MM.1S (cell line): ENCODE data around the gene PSD2.

Experiments used
- DNase-seq: peaks from one replicate; pipeline ENCODE4 v3.0.0-alpha.2; 2015
- H2AFZ ChIP-seq: fragments of 300-600 bp; sonication (generic); 2 replicates; pipeline ENCODE4 v1.6.0; 2016; ENCODE audit warnings: antibody characterized with exemption, low read length
- H3F3A ChIP-seq: fragments of 300-600 bp; sonication (generic); 2 replicates; pipeline ENCODE4 v1.6.1; 2016; ENCODE audit warnings: mild to moderate bottlenecking, antibody characterized with exemption, low read length, moderate library complexity, mixed read lengths; ENCODE audit not compliant: insufficient read depth
- H3K27ac ChIP-seq: fragments of 300-600 bp; sonication (generic); 2 replicates; pipeline ENCODE4 v1.5.1; 2016; ENCODE audit warnings: mild to moderate bottlenecking, low read length
- H3K27me3 ChIP-seq: fragments of 300-600 bp; sonication (generic); replicated peaks from 2 replicates; pipeline ENCODE4 v1.6.0; 2016; ENCODE audit warnings: low read length; ENCODE audit not compliant: insufficient read depth
- H3K36me3 ChIP-seq: fragments of 300-600 bp; sonication (generic); replicated peaks from 2 replicates; pipeline ENCODE4 v1.6.1; 2016; ENCODE audit warnings: mild to moderate bottlenecking, low read length, mixed read lengths; ENCODE audit not compliant: insufficient read depth
- H3K4me1 ChIP-seq: fragments of 300-600 bp; sonication (generic); 2 replicates; pipeline ENCODE4 v1.6.1; 2016; ENCODE audit warnings: low read length, mixed read lengths
- H3K4me2 ChIP-seq: fragments of 300-600 bp; sonication (generic); 2 replicates; pipeline ENCODE4 v1.6.0; 2016; ENCODE audit warnings: low read depth, low read length
- H3K4me3 ChIP-seq: fragments of 300-600 bp; sonication (generic); 2 replicates; pipeline ENCODE4 v1.5.1; 2016; ENCODE audit warnings: low read length, mixed read lengths
- H3K79me2 ChIP-seq: fragments of 300-600 bp; sonication (generic); 2 replicates; pipeline ENCODE4 v1.6.1; 2016; ENCODE audit warnings: mixed run types, low read length, mixed read lengths
- H3K9ac ChIP-seq: fragments of 300-600 bp; sonication (generic); 2 replicates; pipeline ENCODE4 v1.6.1; 2016; ENCODE audit warnings: low read length, mixed read lengths
- H3K9me2 ChIP-seq: fragments of 300-600 bp; sonication (generic); replicated peaks from 2 replicates; pipeline ENCODE4 v1.6.1; 2016; ENCODE audit warnings: mild to moderate bottlenecking, low read length, mixed read lengths; ENCODE audit not compliant: insufficient read depth
- H3K9me3 ChIP-seq: fragments of 300-600 bp; sonication (generic); replicated peaks from 2 replicates; pipeline ENCODE4 v1.6.1; 2016; ENCODE audit warnings: mild to moderate bottlenecking, low read length, mixed read lengths; ENCODE audit not compliant: insufficient read depth
- H4K20me1 ChIP-seq: fragments of 300-600 bp; sonication (generic); 2 replicates; pipeline ENCODE4 v1.6.1; 2016; ENCODE audit warnings: mild to moderate bottlenecking, low read length, moderate library complexity, mixed read lengths; ENCODE audit not compliant: insufficient read depth
- EZH2 ChIP-seq: fragments of 300-600 bp; sonication (generic); optimal IDR thresholded peaks from 2 replicates; pipeline ENCODE3; 2017; ENCODE audit warnings: low read depth, mild to moderate bottlenecking, antibody characterized with exemption, low read length, mixed read lengths
- EZH2phosphoT487 ChIP-seq: fragments of 300-600 bp; sonication (generic); IDR thresholded peaks from 2 replicates; pipeline ENCODE4 v1.6.1; 2018; ENCODE audit warnings: antibody characterized with exemption, low read length
- TF ChIP-seq, protein P1 (sequence below): fragments of 300-600 bp; sonication (generic); IDR thresholded peaks from 2 replicates; pipeline ENCODE4 v1.5.1; 2016; ENCODE audit warnings: antibody characterized with exemption, low read length, mixed read lengths

PSD2 gene

DNA sequence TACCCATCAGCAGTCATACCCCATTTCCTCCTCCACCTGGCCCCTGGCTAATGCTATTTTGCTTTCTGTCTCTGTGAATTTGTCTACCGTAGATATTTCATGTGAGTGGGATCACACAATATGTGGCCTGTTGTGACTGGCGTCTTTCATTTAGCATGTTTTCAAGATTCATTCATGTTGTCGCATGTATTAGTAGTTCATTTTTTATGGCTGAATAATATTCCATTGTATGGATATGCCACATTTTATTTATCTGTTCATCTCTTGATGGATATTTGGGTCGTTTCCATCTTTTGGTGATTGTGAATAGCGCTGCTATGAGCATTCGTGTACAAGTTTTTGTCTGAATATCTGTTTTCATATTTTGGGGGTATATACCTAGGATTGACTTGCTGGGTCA lies 33.9 kb downstream of the PSD2 start:
- Histone ChIP-seq H3F3A (no peaks in the 10 kb centered on the region), H3K27ac (no peak overlapping the region), H3K4me2 (no peak overlapping the region), H3K4me1 (no peaks in the 10 kb centered on the region), H4K20me1 (no peaks in the 10 kb centered on the region), H3K9ac (no peak overlapping the region), H2AFZ (no peak overlapping the region), H3K9me3 (no peaks in the 10 kb centered on the region), H3K79me2 (no peaks in the 10 kb centered on the region), H3K9me2 (no peaks in the 10 kb centered on the region), H3K27me3 (peaks cover 27% of the 10 kb centered on the region), H3K36me3 (no peaks in the 10 kb centered on the region), H3K4me3 (no peak overlapping the region)
- DNase-seq: no peak
- no peak for TF ChIP-seq EZH2
- no peak for TF ChIP-seq EZH2phosphoT487
- TF ChIP-seq, protein P1, sequence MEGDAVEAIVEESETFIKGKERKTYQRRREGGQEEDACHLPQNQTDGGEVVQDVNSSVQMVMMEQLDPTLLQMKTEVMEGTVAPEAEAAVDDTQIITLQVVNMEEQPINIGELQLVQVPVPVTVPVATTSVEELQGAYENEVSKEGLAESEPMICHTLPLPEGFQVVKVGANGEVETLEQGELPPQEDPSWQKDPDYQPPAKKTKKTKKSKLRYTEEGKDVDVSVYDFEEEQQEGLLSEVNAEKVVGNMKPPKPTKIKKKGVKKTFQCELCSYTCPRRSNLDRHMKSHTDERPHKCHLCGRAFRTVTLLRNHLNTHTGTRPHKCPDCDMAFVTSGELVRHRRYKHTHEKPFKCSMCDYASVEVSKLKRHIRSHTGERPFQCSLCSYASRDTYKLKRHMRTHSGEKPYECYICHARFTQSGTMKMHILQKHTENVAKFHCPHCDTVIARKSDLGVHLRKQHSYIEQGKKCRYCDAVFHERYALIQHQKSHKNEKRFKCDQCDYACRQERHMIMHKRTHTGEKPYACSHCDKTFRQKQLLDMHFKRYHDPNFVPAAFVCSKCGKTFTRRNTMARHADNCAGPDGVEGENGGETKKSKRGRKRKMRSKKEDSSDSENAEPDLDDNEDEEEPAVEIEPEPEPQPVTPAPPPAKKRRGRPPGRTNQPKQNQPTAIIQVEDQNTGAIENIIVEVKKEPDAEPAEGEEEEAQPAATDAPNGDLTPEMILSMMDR: no peak

DNA sequence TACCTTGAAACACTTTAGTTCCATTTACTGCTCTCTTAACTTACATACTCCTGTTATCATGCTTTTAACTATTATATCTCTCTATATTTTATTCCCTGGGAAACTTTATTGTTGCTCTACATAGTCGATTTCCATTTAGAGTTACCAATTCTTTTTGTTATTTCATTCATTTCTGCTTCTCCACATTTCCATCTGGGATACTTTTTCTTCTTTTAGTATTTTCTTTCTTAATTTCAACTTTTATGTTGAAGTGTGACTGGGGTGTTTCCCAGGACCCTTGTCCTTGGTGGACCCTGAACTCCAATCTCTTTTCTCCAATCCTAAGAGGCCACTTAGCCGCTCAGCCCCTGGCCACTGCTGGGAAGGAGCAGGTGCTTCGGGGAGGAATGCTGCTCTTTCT lies 36.0 kb downstream of the PSD2 start:
- no peaks in the 10 kb centered on the region for H3K9me3 ChIP-seq
- no peaks in the 10 kb centered on the region for H3K4me1 ChIP-seq
- H3K36me3 ChIP-seq: no peaks in the 10 kb centered on the region
- no peak for DNase-seq
- peaks cover 27% of the 10 kb centered on the region for H3K27me3 ChIP-seq
- no peak overlapping the region for H2AFZ ChIP-seq
- no peak overlapping the region for H3K4me3 ChIP-seq
- H3K9ac ChIP-seq: no peak overlapping the region
- no peaks in the 10 kb centered on the region for H3K79me2 ChIP-seq
- H3K4me2 ChIP-seq: no peak overlapping the region
- no peak overlapping the region for H3K27ac ChIP-seq
- H4K20me1 ChIP-seq: no peaks in the 10 kb centered on the region
- H3F3A ChIP-seq: no peaks in the 10 kb centered on the region
- no peaks in the 10 kb centered on the region for H3K9me2 ChIP-seq
- TF ChIP-seq EZH2 (no peak), EZH2phosphoT487 (no peak)
- TF ChIP-seq, protein P1: no peak

GRCh38 chr5:139833525-139833924 lies 37.9 kb downstream of the PSD2 start:
- Histone ChIP-seq H3K9me2 (no peaks in the 10 kb centered on the region), H3K79me2 (no peaks in the 10 kb centered on the region), H3K27ac (no peak overlapping the region), H3K27me3 (peaks cover 27% of the 10 kb centered on the region), H3K9me3 (no peaks in the 10 kb centered on the region), H3K4me1 (no peaks in the 10 kb centered on the region), H3K9ac (no peak overlapping the region), H3K4me2 (no peak overlapping the region), H2AFZ (no peak overlapping the region), H3F3A (no peaks in the 10 kb centered on the region), H4K20me1 (no peaks in the 10 kb centered on the region), H3K36me3 (no peaks in the 10 kb centered on the region), H3K4me3 (no peak overlapping the region)
- no peak for DNase-seq
- TF ChIP-seq, protein P1: no peak
- no peak for TF ChIP-seq EZH2
- no peak for TF ChIP-seq EZH2phosphoT487

GRCh38 chr5:139835656-139836055 lies 40.0 kb downstream of the PSD2 start:
- no peaks in the 10 kb centered on the region for H3F3A ChIP-seq
- no peak overlapping the region for H3K27ac ChIP-seq
- TF ChIP-seq EZH2: no peak
- TF ChIP-seq, protein P1: no peak
- TF ChIP-seq EZH2phosphoT487: no peak
- H3K4me2 ChIP-seq: no peak overlapping the region
- no peaks in the 10 kb centered on the region for H3K4me1 ChIP-seq
- H3K9ac ChIP-seq: no peak overlapping the region
- no peaks in the 10 kb centered on the region for H3K9me3 ChIP-seq
- no peak overlapping the region for H2AFZ ChIP-seq
- no peak for DNase-seq
- no peaks in the 10 kb centered on the region for H3K79me2 ChIP-seq
- H3K9me2 ChIP-seq: no peaks in the 10 kb centered on the region
- H3K4me3 ChIP-seq: no peak overlapping the region
- peaks cover 19% of the 10 kb centered on the region for H3K27me3 ChIP-seq
- no peaks in the 10 kb centered on the region for H3K36me3 ChIP-seq
- H4K20me1 ChIP-seq: no peaks in the 10 kb centered on the region
